ENCODE measurements around the gene PDZD4. TPM values are rescaled to one million over a fixed set of nuclear protein-coding genes. Genes with fewer than 3 reads are reported as not detected.

The PDZD4 gene
- total RNA-seq, 1 experiment from 2014 or later = 120 TPM

GRCh38 chrX:153769865-153770600 is 60.3 kb downstream of the PDZD4 start:
- Mint-ChIP-seq H3K27me3 (ENCODE audit: low read depth) (no peaks in the 10 kb centered on the region), H3K27ac (no peak overlapping the region), H3K9me3 (no peaks in the 10 kb centered on the region), H3K4me3 (no peak overlapping the region), H3K4me1 (peaks cover 3% of the 10 kb centered on the region; the same call in 1 of the 2 replicates), H3K36me3 (no peaks in the 10 kb centered on the region)
- DNase-seq (ENCODE audit: low spot score) (no peak), ATAC-seq (no peak)
- ChIA-PET POLR2A (no interaction called here), CTCF (no interaction called here)
- TF ChIP-seq TEAD1 (CRISPR knock-in tag; IDR thresholded peaks at IDR 0.05) = no peak
- no peak for TF ChIP-seq CBFB (CRISPR knock-in tag; IDR thresholded peaks at IDR 0.05; ENCODE audit: low read depth)
- no peak for TF ChIP-seq NR1H2 (CRISPR knock-in tag; IDR thresholded peaks at IDR 0.05)
- no peak for TF ChIP-seq ZBTB43 (CRISPR knock-in tag; IDR thresholded peaks at IDR 0.05)
- no peak for TF ChIP-seq TCF7 (CRISPR knock-in tag; IDR thresholded peaks at IDR 0.05; ENCODE audit: low read depth)
- TF ChIP-seq SMAD3 (CRISPR knock-in tag; IDR thresholded peaks at IDR 0.05; ENCODE audit: borderline replicate concordance) = no peak
- no peak for TF ChIP-seq USF2 (CRISPR knock-in tag; IDR thresholded peaks at IDR 0.05)
- no peak for TF ChIP-seq JUN (CRISPR knock-in tag; IDR thresholded peaks at IDR 0.05)
- TF ChIP-seq MYBL2 (CRISPR knock-in tag; IDR thresholded peaks at IDR 0.05) = no peak
- no peak for TF ChIP-seq GRHL2 (CRISPR knock-in tag; IDR thresholded peaks at IDR 0.05; ENCODE audit: insufficient replicate concordance, severe bottlenecking)
- TF ChIP-seq ATF2 (CRISPR knock-in tag; IDR thresholded peaks at IDR 0.05; ENCODE audit: borderline replicate concordance, low read depth) = no peak
- TF ChIP-seq FOXJ3 (CRISPR knock-in tag; IDR thresholded peaks at IDR 0.05; ENCODE audit: borderline replicate concordance) = no peak
- TF ChIP-seq ZSCAN18 (CRISPR knock-in tag; IDR thresholded peaks at IDR 0.05) = no peak
- no peak for TF ChIP-seq ZMAT4 (CRISPR knock-in tag; IDR thresholded peaks at IDR 0.05)
- TF ChIP-seq ZNF425 (CRISPR knock-in tag; conservative IDR thresholded peaks at IDR 0.05) = no peak
- TF ChIP-seq SMAD4 (CRISPR knock-in tag; IDR thresholded peaks at IDR 0.05) = no peak
- no peak for TF ChIP-seq AR (CRISPR knock-in tag; IDR thresholded peaks at IDR 0.05)
- no peak for TF ChIP-seq E2F5 (CRISPR knock-in tag; IDR thresholded peaks at IDR 0.05)

Measured in WTC11 (cell line).